Memory B cell (primary cell): ENCODE results near the gene TSHZ2.

Experiments
- ATAC-seq: fragments of 150-1000 bp; cut with Tn5 transposase; 2 replicates; pipeline ENCODE4 v1.10.0; 2021; ENCODE audit warnings: low read depth, mild to moderate bottlenecking, moderate library complexity
- DNase-seq, 2 donors: peaks; one replicate each; pipeline ENCODE4 v3.0.0; 2022; ENCODE audit warnings: low spot score in 2 of 2
- H3K27ac Mint-ChIP-seq: one replicate; pipeline ENCODE4 v1.8.0; 2022; ENCODE audit warnings: mild to moderate bottlenecking, moderate library complexity, mixed read lengths
- H3K27me3 Mint-ChIP-seq: one replicate; pipeline ENCODE4 v1.8.0; 2022; ENCODE audit warnings: mixed read lengths
- H3K36me3 Mint-ChIP-seq: one replicate; pipeline ENCODE4 v1.8.0; 2022; ENCODE audit warnings: mild to moderate bottlenecking, mixed read lengths
- H3K4me1 Mint-ChIP-seq: one replicate; pipeline ENCODE4 v1.8.0; 2022; ENCODE audit warnings: mixed read lengths
- H3K4me3 Mint-ChIP-seq: one replicate; pipeline ENCODE4 v1.8.0; 2022; ENCODE audit warnings: mild to moderate bottlenecking, moderate library complexity, mixed read lengths
- H3K9me3 Mint-ChIP-seq: one replicate; pipeline ENCODE4 v1.8.0; 2022; ENCODE audit warnings: mixed read lengths

The TSHZ2 gene

DNA sequence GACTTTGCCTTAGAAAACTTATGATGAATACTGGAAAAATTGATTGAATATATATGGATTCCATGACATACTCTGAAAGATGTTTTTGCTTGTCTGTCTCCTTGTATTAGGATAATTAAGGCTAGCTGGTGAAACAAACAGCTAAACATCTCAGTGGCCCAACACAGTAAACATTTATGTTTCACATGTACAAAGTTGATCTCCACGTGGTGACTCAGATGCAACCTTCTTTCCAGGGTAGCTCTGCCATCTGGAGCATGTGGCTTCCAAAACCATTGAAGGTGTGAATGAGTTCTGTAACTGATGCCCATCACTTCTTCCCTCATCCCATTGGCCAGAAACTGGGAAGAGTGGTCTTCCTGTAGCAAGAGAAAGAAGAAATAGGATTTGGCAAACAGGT lies 196.3 kb downstream of the TSHZ2 start:
- no peaks in the 10 kb centered on the region for H3K36me3 Mint-ChIP-seq
- ATAC-seq (no peak), DNase-seq (no peak)
- no peaks in the 10 kb centered on the region for H3K4me1 Mint-ChIP-seq
- H3K27ac Mint-ChIP-seq, result no peak overlapping the region
- H3K9me3 Mint-ChIP-seq, result no peaks in the 10 kb centered on the region
- peaks cover 4% of the 10 kb centered on the region for H3K27me3 Mint-ChIP-seq
- H3K4me3 Mint-ChIP-seq, result no peak overlapping the region

GRCh38 chr20:53170196-53170595 lies 198.0 kb downstream of the TSHZ2 start:
- Mint-ChIP-seq H3K4me3 (no peak overlapping the region), H3K27me3 (peaks cover 6% of the 10 kb centered on the region), H3K4me1 (no peaks in the 10 kb centered on the region), H3K9me3 (no peaks in the 10 kb centered on the region), H3K36me3 (no peaks in the 10 kb centered on the region), H3K27ac (no peak overlapping the region)
- ATAC-seq (no peak), DNase-seq (no peak)

DNA sequence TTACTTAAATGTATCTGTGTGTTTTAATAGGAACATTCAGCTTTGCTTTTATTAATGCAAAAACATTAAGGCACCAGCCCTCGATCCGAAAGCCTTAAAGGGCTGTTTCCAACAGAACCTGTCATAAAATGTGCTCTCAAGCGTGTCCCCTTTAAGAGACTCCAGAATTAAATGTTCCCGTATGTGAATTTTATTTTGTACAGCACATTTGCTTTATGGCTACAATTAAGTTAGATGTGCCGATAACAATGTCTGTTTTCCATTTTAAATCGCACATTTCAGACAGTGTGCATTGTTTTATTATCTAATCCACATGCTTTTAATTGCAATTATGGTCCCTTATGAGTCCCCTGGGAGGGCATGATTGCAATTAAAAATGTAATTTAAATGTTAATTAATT lies 198.9 kb downstream of the TSHZ2 start:
- peaks cover 7% of the 10 kb centered on the region for H3K27me3 Mint-ChIP-seq
- no peaks in the 10 kb centered on the region for H3K36me3 Mint-ChIP-seq
- H3K4me3 Mint-ChIP-seq, result no peak overlapping the region
- DNase-seq, result no peak
- no peak overlapping the region for H3K27ac Mint-ChIP-seq
- ATAC-seq, result no peak
- H3K4me1 Mint-ChIP-seq, result no peaks in the 10 kb centered on the region
- no peaks in the 10 kb centered on the region for H3K9me3 Mint-ChIP-seq

DNA sequence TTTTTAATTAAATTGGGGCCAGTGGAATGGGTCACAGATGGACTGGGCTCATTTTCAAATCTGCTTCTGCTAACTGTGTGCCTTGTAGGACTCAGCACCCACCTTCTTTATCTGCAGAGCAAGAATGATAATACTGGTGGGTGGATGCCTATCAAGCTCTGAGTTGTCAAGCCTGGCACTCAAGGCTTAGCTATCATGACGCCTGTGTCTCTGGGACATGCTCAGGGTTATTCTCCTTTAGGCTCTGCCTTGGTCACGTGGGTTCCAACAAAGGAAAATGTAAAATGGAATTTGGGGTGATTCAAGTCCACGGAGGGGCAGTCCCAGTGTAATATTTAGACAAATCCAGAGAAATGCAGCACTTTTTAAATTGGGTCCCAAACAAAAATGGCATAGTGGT lies 202.3 kb downstream of the TSHZ2 start:
- no peak overlapping the region for H3K4me3 Mint-ChIP-seq
- no peak for ATAC-seq
- H3K4me1 Mint-ChIP-seq, result no peaks in the 10 kb centered on the region
- H3K27ac Mint-ChIP-seq, result no peak overlapping the region
- H3K27me3 Mint-ChIP-seq, result peaks cover 5% of the 10 kb centered on the region
- no peaks in the 10 kb centered on the region for H3K9me3 Mint-ChIP-seq
- DNase-seq, result no peak
- no peaks in the 10 kb centered on the region for H3K36me3 Mint-ChIP-seq

GRCh38 chr20:53175135-53175780 lies 203.1 kb downstream of the TSHZ2 start:
- no peak for DNase-seq
- H3K4me3 Mint-ChIP-seq, result no peak overlapping the region
- H3K36me3 Mint-ChIP-seq, result no peaks in the 10 kb centered on the region
- H3K27ac Mint-ChIP-seq, result no peak overlapping the region
- peaks cover 5% of the 10 kb centered on the region for H3K27me3 Mint-ChIP-seq
- no peaks in the 10 kb centered on the region for H3K4me1 Mint-ChIP-seq
- ATAC-seq, result no peak
- no peaks in the 10 kb centered on the region for H3K9me3 Mint-ChIP-seq

DNA sequence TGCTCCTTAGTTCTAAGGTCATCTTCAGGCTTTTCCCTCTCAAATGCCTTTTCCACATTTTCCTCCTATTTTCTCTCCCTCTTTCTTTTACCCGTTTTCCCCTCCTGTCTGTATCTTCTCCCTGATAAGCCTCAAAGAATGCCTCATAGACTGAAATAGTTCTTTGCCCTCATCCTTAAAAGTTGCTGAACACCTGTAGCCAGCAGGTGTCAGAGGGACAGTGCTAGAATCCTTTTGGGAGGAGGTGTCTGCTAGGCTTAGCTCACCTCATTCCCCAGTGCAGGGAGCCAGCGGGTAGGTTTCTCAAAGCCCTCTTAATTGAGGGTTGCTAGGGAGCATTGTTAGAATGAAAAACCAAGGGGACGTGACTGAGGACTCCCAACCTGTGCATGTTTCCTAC lies 204.0 kb downstream of the TSHZ2 start:
- Mint-ChIP-seq H3K27me3 (peaks cover 5% of the 10 kb centered on the region), H3K4me1 (no peaks in the 10 kb centered on the region), H3K27ac (no peak overlapping the region), H3K36me3 (no peaks in the 10 kb centered on the region), H3K9me3 (no peaks in the 10 kb centered on the region), H3K4me3 (no peak overlapping the region)
- ATAC-seq (no peak), DNase-seq (no peak)

DNA sequence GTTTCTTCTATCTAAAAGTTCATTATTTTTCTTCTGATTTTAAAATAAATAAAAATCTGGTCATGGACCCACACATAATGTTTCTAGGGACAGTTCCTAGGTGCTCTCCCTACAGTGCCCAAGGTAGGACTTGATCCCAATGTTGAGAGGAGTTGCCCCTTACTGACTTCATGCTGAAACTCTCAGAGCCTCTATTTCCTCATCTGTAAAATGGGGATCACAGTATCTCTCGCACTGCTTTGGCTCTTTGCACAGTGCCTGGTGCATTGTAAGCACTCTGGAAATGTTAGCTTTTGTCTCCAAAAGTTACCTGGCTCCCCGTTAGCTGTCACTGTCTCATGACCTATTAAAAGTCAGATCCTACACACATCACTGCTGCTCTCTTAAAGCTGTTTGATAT lies 205.5 kb downstream of the TSHZ2 start:
- no peaks in the 10 kb centered on the region for H3K4me1 Mint-ChIP-seq
- DNase-seq (no peak), ATAC-seq (no peak)
- H3K4me3 Mint-ChIP-seq, result no peak overlapping the region
- no peak overlapping the region for H3K27ac Mint-ChIP-seq
- H3K27me3 Mint-ChIP-seq, result peaks cover 5% of the 10 kb centered on the region
- no peaks in the 10 kb centered on the region for H3K9me3 Mint-ChIP-seq
- H3K36me3 Mint-ChIP-seq, result no peaks in the 10 kb centered on the region

DNA sequence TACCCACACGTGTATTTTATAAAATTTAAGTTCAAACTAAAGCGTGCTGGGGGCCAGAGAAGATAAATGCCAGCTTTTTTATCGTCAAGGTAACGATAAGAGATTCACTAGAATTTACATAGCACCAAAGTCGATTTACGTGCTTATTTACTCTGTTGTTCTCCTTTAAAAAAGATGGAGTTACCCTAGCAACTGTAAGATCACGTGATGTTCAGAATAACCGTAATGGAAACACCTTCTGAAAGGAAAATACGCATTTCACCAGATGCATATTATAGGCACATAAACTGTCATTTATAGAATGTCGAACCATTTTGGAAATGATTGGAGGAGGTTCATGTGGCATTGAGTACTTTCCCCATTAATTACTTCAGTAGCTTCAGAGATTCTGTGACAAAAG lies 207.6 kb downstream of the TSHZ2 start:
- Mint-ChIP-seq H3K4me1 (no peaks in the 10 kb centered on the region), H3K27me3 (peaks cover 3% of the 10 kb centered on the region), H3K36me3 (no peaks in the 10 kb centered on the region), H3K9me3 (no peaks in the 10 kb centered on the region), H3K27ac (no peak overlapping the region), H3K4me3 (no peak overlapping the region)
- no peak for DNase-seq
- no peak for ATAC-seq

DNA sequence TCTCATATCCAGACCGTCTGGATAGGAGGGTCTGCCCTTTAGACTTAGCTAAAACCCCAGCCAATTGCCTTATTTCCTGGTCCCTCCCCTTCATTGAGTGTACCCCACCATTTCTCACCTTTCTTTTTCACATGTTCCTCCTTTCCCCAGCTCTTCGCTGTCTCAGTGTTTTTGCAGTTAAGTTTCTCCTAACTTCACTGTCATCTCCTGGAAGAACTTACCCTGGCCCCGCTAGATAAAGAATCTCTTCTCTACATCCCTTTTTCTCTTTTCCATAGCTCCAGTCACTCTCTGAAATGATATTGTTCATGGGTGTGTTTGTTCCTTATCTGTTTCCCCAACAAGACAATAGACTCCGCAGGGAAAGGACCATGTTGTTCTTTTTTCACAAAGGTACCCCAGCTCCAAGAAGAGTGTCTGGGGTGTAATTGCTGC lies 208.8 kb downstream of the TSHZ2 start:
- H3K27me3 Mint-ChIP-seq, result peaks cover 4% of the 10 kb centered on the region
- no peak overlapping the region for H3K27ac Mint-ChIP-seq
- H3K36me3 Mint-ChIP-seq, result no peaks in the 10 kb centered on the region
- no peak overlapping the region for H3K4me3 Mint-ChIP-seq
- no peaks in the 10 kb centered on the region for H3K4me1 Mint-ChIP-seq
- H3K9me3 Mint-ChIP-seq, result no peaks in the 10 kb centered on the region
- DNase-seq (no peak), ATAC-seq (no peak)

GRCh38 chr20:53181866-53182376 lies 209.8 kb downstream of the TSHZ2 start:
- H3K36me3 Mint-ChIP-seq, result no peaks in the 10 kb centered on the region

GRCh38 chr20:53183181-53183580 lies 211.0 kb downstream of the TSHZ2 start:
- H3K4me3 Mint-ChIP-seq, result no peak overlapping the region
- DNase-seq (no peak), ATAC-seq (no peak)
- H3K36me3 Mint-ChIP-seq, result no peaks in the 10 kb centered on the region
- no peaks in the 10 kb centered on the region for H3K4me1 Mint-ChIP-seq
- no peaks in the 10 kb centered on the region for H3K9me3 Mint-ChIP-seq
- no peak overlapping the region for H3K27ac Mint-ChIP-seq
- H3K27me3 Mint-ChIP-seq, result peaks cover 2% of the 10 kb centered on the region

More at GRCh38 chr20:53181866-53182376, 209.8 kb downstream of the TSHZ2 start:
- DNase-seq (no peak), ATAC-seq (no peak)
- Mint-ChIP-seq H3K27me3 (peaks cover 3% of the 10 kb centered on the region), H3K4me3 (no peak overlapping the region), H3K27ac (no peak overlapping the region), H3K9me3 (no peaks in the 10 kb centered on the region), H3K4me1 (no peaks in the 10 kb centered on the region)

GRCh38 chr20:53186635-53187034 lies 214.5 kb downstream of the TSHZ2 start:
- Mint-ChIP-seq H3K27me3 (peaks cover 2% of the 10 kb centered on the region), H3K9me3 (no peaks in the 10 kb centered on the region), H3K27ac (no peak overlapping the region), H3K4me3 (no peak overlapping the region), H3K4me1 (no peaks in the 10 kb centered on the region), H3K36me3 (no peaks in the 10 kb centered on the region)
- no peak for DNase-seq
- ATAC-seq, result no peak

DNA sequence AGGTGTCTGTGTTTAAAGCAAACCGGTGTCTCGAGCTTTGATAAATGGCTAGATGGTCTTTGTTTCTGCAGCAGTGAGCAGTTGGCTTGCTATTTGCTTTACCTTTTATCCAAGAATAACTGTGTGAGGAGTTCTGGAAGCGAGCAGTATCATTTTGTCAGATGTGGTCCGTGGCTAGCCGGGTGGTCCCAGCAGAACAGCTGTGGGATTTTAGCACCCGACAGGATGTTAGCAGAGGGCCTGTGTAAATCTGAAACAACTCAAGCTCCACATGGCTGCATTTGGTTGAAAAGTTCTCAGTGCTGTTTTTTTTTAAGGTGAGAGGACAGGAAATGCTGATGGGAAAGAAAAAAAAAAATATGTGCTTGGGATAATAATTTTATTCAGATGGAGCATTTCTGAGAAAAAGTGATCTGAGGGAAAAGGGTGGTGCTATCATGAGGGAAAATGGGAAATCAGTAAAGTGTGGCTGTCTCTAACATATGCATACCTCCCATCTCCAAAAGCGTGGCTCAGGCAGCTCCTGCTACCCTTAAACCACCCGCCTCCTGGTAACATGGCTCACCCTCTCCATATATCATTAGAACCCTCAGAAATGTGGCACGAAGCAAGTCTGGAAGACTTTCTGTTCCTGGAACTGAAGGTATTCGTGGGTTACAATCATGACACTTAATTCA lies 215.4 kb downstream of the TSHZ2 start:
- peaks cover 2% of the 10 kb centered on the region for H3K27me3 Mint-ChIP-seq
- no peak overlapping the region for H3K4me3 Mint-ChIP-seq
- H3K27ac Mint-ChIP-seq, result no peak overlapping the region
- DNase-seq, result no peak
- H3K9me3 Mint-ChIP-seq, result no peaks in the 10 kb centered on the region
- H3K36me3 Mint-ChIP-seq, result no peaks in the 10 kb centered on the region
- no peak for ATAC-seq
- H3K4me1 Mint-ChIP-seq, result no peaks in the 10 kb centered on the region

DNA sequence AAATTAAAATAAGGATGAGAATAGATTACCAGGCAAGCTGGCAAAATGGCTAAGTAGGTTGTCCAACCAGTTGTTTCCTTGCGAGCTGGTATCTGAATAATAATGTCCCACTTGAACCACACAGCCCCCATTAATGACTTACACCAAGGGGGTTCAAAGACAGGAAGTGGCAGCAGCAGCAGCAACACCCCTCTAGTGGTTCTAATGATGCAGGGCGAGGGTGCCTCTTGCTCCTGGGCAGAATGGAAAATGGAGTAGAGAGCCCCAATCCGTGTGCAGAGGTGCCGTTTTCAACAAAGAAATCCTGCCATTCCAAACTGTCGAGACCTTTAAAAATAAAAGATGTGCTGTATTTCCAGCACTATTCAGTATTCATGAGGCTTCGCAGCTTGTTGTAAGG lies 218.1 kb downstream of the TSHZ2 start:
- ATAC-seq (no peak), DNase-seq (no peak)
- H3K9me3 Mint-ChIP-seq, result no peaks in the 10 kb centered on the region
- no peak overlapping the region for H3K4me3 Mint-ChIP-seq
- no peaks in the 10 kb centered on the region for H3K36me3 Mint-ChIP-seq
- no peak overlapping the region for H3K27ac Mint-ChIP-seq
- H3K27me3 Mint-ChIP-seq, result peaks cover 3% of the 10 kb centered on the region
- H3K4me1 Mint-ChIP-seq, result no peaks in the 10 kb centered on the region

DNA sequence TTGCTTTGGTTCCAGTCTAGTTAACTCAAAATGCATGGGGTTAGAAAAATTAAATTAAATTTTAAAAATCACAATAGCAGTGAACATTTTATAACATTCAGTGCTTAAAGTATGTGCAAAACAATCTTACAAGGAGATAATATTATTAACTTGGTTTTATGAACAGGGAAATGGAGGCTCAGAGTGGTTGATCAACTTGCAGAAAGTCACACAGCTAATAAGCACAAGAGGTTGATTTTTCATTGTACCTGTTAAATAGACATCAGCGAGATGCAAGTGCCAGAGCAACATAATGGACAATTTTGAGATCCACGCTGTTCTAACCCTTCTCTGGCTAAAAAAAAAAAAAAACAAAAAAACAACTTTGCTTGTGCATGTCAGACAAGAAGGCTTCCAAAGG lies 219.8 kb downstream of the TSHZ2 start:
- no peak overlapping the region for H3K27ac Mint-ChIP-seq
- no peaks in the 10 kb centered on the region for H3K4me1 Mint-ChIP-seq
- H3K36me3 Mint-ChIP-seq, result no peaks in the 10 kb centered on the region
- H3K27me3 Mint-ChIP-seq, result peaks cover 5% of the 10 kb centered on the region
- no peak for DNase-seq
- no peaks in the 10 kb centered on the region for H3K9me3 Mint-ChIP-seq
- H3K4me3 Mint-ChIP-seq, result no peak overlapping the region
- no peak for ATAC-seq
